Aorta (tissue), 5 donors: Measurements from ENCODE around the gene SLX9. TPM values are rescaled to one million over a fixed set of nuclear protein-coding genes. Genes with fewer than 3 reads are reported as not detected.

Experiments
- ATAC-seq: fragments of 200-7000 bp; cut with Tn5 transposase; one replicate; pipeline ENCODE4 v1.9.1; 2022; ENCODE audit warnings: moderate library complexity; ENCODE audit not compliant: low FRiP score
- DNase-seq, 2 donors: peaks; one replicate each; pipeline ENCODE4 v3.0.0-alpha.2; 2020
- H3K27ac ChIP-seq, 2 donors: one replicate each; pipeline ENCODE4 v1.5.1; 2013; ENCODE audit warnings: low read length in 2 of 2, mild to moderate bottlenecking in 2 of 2, moderate library complexity in 2 of 2, control low read depth in 1 of 2, inconsistent platforms in 1 of 2, low read depth in 1 of 2
- H3K27me3 ChIP-seq, 2 donors: one replicate each; pipeline ENCODE4 v1.6.1; 2013; ENCODE audit warnings: control low read depth in 1 of 2, low read length in 1 of 2, mild to moderate bottlenecking in 1 of 2, moderate library complexity in 1 of 2; ENCODE audit not compliant: insufficient read depth in 2 of 2, control insufficient read depth in 1 of 2
- H3K36me3 ChIP-seq, 2 donors: one replicate each; pipeline ENCODE4 v1.6.1; 2013; ENCODE audit warnings: control low read depth in 1 of 2, low read length in 1 of 2, mild to moderate bottlenecking in 1 of 2; ENCODE audit not compliant: insufficient read depth in 2 of 2, control insufficient read depth in 1 of 2
- H3K4me1 ChIP-seq, 2 donors: one replicate each; pipeline ENCODE4 v1.6.1; 2013; ENCODE audit warnings: low read length in 2 of 2, control low read depth in 1 of 2, mild to moderate bottlenecking in 1 of 2, moderate library complexity in 1 of 2; ENCODE audit not compliant: insufficient read depth in 2 of 2, control insufficient read depth in 1 of 2
- H3K4me3 ChIP-seq, 2 donors: one replicate each; pipeline ENCODE4 v1.5.1; 2013; ENCODE audit warnings: low read length in 2 of 2, control low read depth in 1 of 2, mild to moderate bottlenecking in 1 of 2
- H3K9me3 ChIP-seq: one replicate; pipeline ENCODE4 v1.6.1; 2013; ENCODE audit warnings: mild to moderate bottlenecking, low read length; ENCODE audit not compliant: control insufficient read depth
- WGBS, 2 donors: extraction: QIAGEN DNeasy Blood & Tissue Kit; methylation state at CpG; one replicate each; pipeline ENCODE4 v1.1.7; 2013; 5-methylcytosine and 5-hydroxymethylcytosine counted together
- intact Hi-C, 2 donors: fragments of 100-400 bp; cut with DNase I; formaldehyde crosslinking; loops; one replicate each; pipeline versions ENCODE4 v1.14.2 to v1.15.0; 2022
- polyA plus RNA-seq, 2 donors: library from polyadenylated mRNA; stranded (reverse); fragments of 200-250 nt; gene quantifications; one replicate each; pipeline ENCODE4 v1.2.3, GENCODE V29; 2013
- total RNA-seq, 2 donors: library from RNA; stranded (reverse); fragmentation: NEBNext Ultra II Directional; extraction: Animal tissue kit (Norgen Biotek cat#: 25700); gene quantifications; one replicate each; pipeline ENCODE4 v1.2.1, GENCODE V29; 2021
- donor health status: healthy with polysubstance abuse.
- donor health status: Bipolar disorder and iron deficiency.
- donor health status: DM: no; HTN: no; CAD: no.
- donor health status: DM: no; HTN: no; CAD: no.
- donor health status: DM: yes; HTN: yes; CAD: no.

SLX9 gene
- total and polyA plus RNA-seq, 4 donors: 17.3 to 29.6 (median 20.3) TPM

GRCh38 chr21:44986471-44987291 is 46.9 kb downstream of the SLX9 start:
- H3K4me3 ChIP-seq: no peak overlapping the region
- ATAC-seq (no peak), DNase-seq (peak; percentile 59 to 82)
- no peaks in the 10 kb centered on the region for H3K9me3 ChIP-seq
- no peaks in the 10 kb centered on the region for H3K27me3 ChIP-seq
- intact Hi-C loops: no loop called here
- no peaks in the 10 kb centered on the region for H3K36me3 ChIP-seq
- H3K4me1 ChIP-seq: no peaks in the 10 kb centered on the region
- WGBS, 2 donors: 55 to 56% methylated on average over 23 of the region's 23 CpGs
- peak overlapping the region in 1 of 2 donors; percentile 28 for H3K27ac ChIP-seq

DNA sequence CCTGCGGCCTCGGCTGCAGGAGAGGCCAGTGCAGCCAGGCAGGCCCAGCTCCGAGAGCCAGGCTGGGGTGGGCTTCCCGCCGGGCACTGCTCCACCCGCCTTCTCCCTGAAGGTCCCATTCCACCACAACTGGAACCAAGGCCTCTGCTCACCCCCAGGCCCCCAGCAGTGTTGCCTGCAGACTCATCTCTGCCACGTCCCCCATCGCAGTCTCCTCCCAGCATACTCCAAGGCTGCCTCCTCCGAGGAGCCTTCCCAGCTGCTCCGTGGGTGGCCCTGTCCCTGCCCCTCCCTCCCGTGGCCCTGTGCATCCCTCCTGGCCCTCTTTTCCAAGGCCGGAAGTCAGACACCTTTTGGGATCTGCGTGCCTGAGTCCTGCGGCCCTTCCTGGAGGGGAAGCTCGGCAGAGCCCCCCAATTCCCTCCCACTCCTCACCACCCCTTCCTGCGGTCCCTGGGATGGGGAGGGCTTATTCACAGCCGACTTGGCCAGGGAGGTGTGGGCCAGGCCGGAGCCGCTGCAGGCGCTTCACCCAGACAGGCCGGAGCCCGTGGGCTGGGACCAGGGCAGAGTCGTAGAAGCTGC is 47.6 kb downstream of the SLX9 start:
- no peaks in the 10 kb centered on the region for H3K4me1 ChIP-seq
- peak; percentile 40 to 71 for DNase-seq
- no peak overlapping the region for H3K27ac ChIP-seq
- no peaks in the 10 kb centered on the region for H3K36me3 ChIP-seq
- intact Hi-C loops: no loop called here
- 89 to 90% methylated on average over 23 of the region's 23 CpGs for WGBS, 2 donors
- H3K9me3 ChIP-seq: no peaks in the 10 kb centered on the region
- H3K27me3 ChIP-seq: no peaks in the 10 kb centered on the region
- no peak for ATAC-seq
- no peak overlapping the region for H3K4me3 ChIP-seq

GRCh38 chr21:44987886-44988606 is 48.2 kb downstream of the SLX9 start:
- WGBS, 2 donors: 81 to 83% methylated on average over 37 of the region's 37 CpGs
- no peaks in the 10 kb centered on the region for H3K36me3 ChIP-seq
- no peak overlapping the region for H3K4me3 ChIP-seq
- H3K27ac ChIP-seq: no peak overlapping the region
- ATAC-seq (no peak), DNase-seq (peak; percentile 41 to 70)
- H3K9me3 ChIP-seq: no peaks in the 10 kb centered on the region
- intact Hi-C loops: no loop called here
- H3K4me1 ChIP-seq: no peaks in the 10 kb centered on the region
- no peaks in the 10 kb centered on the region for H3K27me3 ChIP-seq

GRCh38 chr21:44988607-44989536 is 49.0 kb downstream of the SLX9 start:
- Histone ChIP-seq H3K4me1 (no peaks in the 10 kb centered on the region), H3K36me3 (no peaks in the 10 kb centered on the region), H3K4me3 (no peak overlapping the region), H3K27me3 (no peaks in the 10 kb centered on the region), H3K27ac (no peak overlapping the region), H3K9me3 (no peaks in the 10 kb centered on the region)
- peak; percentile 36 to 68 for DNase-seq
- ATAC-seq: no peak
- WGBS, 2 donors: 89 to 90% methylated on average over 20 of the region's 20 CpGs
- intact Hi-C loops: no loop called here

- DNase-seq (peak; percentile 26 to 77), ATAC-seq (no peak)
- intact Hi-C loops: no loop called here
- Histone ChIP-seq H3K27me3 (no peaks in the 10 kb centered on the region), H3K4me3 (no peak overlapping the region), H3K9me3 (no peaks in the 10 kb centered on the region), H3K27ac (no peak overlapping the region), H3K36me3 (no peaks in the 10 kb centered on the region), H3K4me1 (no peaks in the 10 kb centered on the region)
- 85 to 87% methylated on average over 8 of the region's 8 CpGs for WGBS, 2 donors
These were observed 49.7 kb downstream of the SLX9 start for GRCh38 chr21:44989537-44989886.

GRCh38 chr21:44989943-44990780 is 50.3 kb downstream of the SLX9 start:
- no peak overlapping the region for H3K27ac ChIP-seq
- WGBS, 2 donors: 86 to 89% methylated on average over 53 of the region's 53 CpGs
- intact Hi-C loops: no loop called here
- ATAC-seq (no peak), DNase-seq (peak; percentile 40 to 72)
- H3K9me3 ChIP-seq: no peaks in the 10 kb centered on the region
- no peaks in the 10 kb centered on the region for H3K27me3 ChIP-seq
- no peak overlapping the region for H3K4me3 ChIP-seq
- no peaks in the 10 kb centered on the region for H3K36me3 ChIP-seq
- H3K4me1 ChIP-seq: no peaks in the 10 kb centered on the region

DNA sequence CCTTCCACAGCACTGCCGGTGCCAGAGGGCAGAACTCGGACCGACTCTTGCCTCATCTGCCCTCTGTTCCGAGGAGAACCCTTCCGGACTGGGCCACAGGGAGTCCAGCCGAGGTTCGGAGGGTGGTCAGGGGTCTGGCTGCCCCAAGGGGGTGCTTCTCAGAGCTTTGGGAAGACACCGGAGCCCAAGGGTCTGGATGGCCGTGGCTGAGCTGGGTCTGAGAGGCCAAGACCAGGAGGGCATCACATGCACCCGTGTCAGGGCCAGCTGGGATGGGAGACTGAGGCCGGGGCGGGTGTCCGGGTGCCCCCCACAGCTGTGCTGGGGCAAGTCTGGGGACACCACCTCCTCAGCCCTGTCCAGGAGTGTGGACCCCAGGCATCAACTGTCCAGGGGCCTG is 51.1 kb downstream of the SLX9 start:
- Histone ChIP-seq H3K4me3 (no peak overlapping the region), H3K36me3 (no peaks in the 10 kb centered on the region), H3K27me3 (no peaks in the 10 kb centered on the region), H3K27ac (no peak overlapping the region), H3K9me3 (no peaks in the 10 kb centered on the region), H3K4me1 (no peaks in the 10 kb centered on the region)
- intact Hi-C loops: no loop called here
- no peak for ATAC-seq
- peak; percentile 35 to 70 for DNase-seq
- 85 to 86% methylated on average over 13 of the region's 13 CpGs for WGBS, 2 donors
